Neural cell (in vitro differentiated cells): ENCODE data around the gene COMMD8.

Experiments used
- EP300 ChIP-seq: fragments of 450-650 bp; conservative IDR thresholded peaks from 2 replicates; pipeline ENCODE4 v1.6.1; 2014; ENCODE audit warnings: antibody characterized with exemption, mild to moderate bottlenecking, moderate library complexity; ENCODE audit not compliant: poor library complexity, severe bottlenecking
- EZH2 ChIP-seq: fragments of 200-600, 300-800 bp; shearing (Covaris generic), sonication (generic); IDR thresholded peaks from 2 replicates; pipeline ENCODE4 v1.6.1; 2014; ENCODE audit warnings: antibody characterized with exemption, low read length, borderline replicate concordance, mild to moderate bottlenecking; ENCODE audit not compliant: insufficient read depth, poor library complexity, severe bottlenecking
- MXI1 ChIP-seq: fragments of 450-650 bp; conservative IDR thresholded peaks from 2 replicates; pipeline ENCODE4 v1.6.1; 2014; ENCODE audit warnings: antibody characterized with exemption, mild to moderate bottlenecking; ENCODE audit not compliant: poor library complexity, severe bottlenecking
- POLR2AphosphoS5 ChIP-seq: IDR thresholded peaks from 2 replicates; pipeline ENCODE4 v1.6.1; 2012
- RAD21 ChIP-seq: fragments of 450-650 bp; conservative IDR thresholded peaks from 2 replicates; pipeline ENCODE4 v1.6.1; 2014; ENCODE audit warnings: antibody characterized with exemption, mild to moderate bottlenecking, moderate library complexity
- SMC3 ChIP-seq: fragments of 450-650 bp; conservative IDR thresholded peaks from 2 replicates; pipeline ENCODE4 v1.6.1; 2014; ENCODE audit warnings: antibody characterized with exemption, mild to moderate bottlenecking, moderate library complexity; ENCODE audit not compliant: poor library complexity
- TAF1 ChIP-seq: IDR thresholded peaks from 2 replicates; pipeline ENCODE4 v1.6.1; 2012; ENCODE audit warnings: low read depth
- TF ChIP-seq, protein P1 (sequence below): fragments of 450-650 bp; IDR thresholded peaks from 2 replicates; pipeline ENCODE4 v1.5.1; 2014; ENCODE audit warnings: antibody characterized with exemption, mild to moderate bottlenecking, moderate library complexity; ENCODE audit not compliant: poor library complexity, severe bottlenecking
- TF ChIP-seq, protein P2 (sequence below): IDR thresholded peaks from 2 replicates; pipeline ENCODE4 v1.6.1; 2012; ENCODE audit warnings: borderline replicate concordance

DNA sequence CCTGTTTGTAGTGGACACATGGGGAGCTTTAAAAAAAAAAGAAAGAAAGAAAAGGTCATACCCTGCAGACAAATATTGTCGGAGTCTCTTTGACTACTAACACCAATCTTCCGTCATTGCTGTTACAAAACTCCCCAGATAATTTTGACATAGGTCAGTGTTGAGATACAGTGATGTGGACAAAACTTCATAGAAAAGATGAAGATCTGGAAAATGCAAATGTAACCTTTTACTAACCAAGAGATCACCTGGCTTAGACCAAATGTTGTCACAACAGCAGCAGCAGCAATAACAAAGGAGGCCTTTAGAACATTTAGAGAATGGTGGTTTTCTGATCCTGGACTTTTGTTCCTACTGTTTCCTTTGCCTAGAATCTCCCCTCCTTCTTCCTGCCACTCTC lies 8.1 kb upstream of the COMMD8 start:
- TF ChIP-seq, protein P1, sequence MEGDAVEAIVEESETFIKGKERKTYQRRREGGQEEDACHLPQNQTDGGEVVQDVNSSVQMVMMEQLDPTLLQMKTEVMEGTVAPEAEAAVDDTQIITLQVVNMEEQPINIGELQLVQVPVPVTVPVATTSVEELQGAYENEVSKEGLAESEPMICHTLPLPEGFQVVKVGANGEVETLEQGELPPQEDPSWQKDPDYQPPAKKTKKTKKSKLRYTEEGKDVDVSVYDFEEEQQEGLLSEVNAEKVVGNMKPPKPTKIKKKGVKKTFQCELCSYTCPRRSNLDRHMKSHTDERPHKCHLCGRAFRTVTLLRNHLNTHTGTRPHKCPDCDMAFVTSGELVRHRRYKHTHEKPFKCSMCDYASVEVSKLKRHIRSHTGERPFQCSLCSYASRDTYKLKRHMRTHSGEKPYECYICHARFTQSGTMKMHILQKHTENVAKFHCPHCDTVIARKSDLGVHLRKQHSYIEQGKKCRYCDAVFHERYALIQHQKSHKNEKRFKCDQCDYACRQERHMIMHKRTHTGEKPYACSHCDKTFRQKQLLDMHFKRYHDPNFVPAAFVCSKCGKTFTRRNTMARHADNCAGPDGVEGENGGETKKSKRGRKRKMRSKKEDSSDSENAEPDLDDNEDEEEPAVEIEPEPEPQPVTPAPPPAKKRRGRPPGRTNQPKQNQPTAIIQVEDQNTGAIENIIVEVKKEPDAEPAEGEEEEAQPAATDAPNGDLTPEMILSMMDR, result no peak
- no peak for TF ChIP-seq RAD21
- TF ChIP-seq EZH2, result no peak
- TF ChIP-seq, protein P2, sequence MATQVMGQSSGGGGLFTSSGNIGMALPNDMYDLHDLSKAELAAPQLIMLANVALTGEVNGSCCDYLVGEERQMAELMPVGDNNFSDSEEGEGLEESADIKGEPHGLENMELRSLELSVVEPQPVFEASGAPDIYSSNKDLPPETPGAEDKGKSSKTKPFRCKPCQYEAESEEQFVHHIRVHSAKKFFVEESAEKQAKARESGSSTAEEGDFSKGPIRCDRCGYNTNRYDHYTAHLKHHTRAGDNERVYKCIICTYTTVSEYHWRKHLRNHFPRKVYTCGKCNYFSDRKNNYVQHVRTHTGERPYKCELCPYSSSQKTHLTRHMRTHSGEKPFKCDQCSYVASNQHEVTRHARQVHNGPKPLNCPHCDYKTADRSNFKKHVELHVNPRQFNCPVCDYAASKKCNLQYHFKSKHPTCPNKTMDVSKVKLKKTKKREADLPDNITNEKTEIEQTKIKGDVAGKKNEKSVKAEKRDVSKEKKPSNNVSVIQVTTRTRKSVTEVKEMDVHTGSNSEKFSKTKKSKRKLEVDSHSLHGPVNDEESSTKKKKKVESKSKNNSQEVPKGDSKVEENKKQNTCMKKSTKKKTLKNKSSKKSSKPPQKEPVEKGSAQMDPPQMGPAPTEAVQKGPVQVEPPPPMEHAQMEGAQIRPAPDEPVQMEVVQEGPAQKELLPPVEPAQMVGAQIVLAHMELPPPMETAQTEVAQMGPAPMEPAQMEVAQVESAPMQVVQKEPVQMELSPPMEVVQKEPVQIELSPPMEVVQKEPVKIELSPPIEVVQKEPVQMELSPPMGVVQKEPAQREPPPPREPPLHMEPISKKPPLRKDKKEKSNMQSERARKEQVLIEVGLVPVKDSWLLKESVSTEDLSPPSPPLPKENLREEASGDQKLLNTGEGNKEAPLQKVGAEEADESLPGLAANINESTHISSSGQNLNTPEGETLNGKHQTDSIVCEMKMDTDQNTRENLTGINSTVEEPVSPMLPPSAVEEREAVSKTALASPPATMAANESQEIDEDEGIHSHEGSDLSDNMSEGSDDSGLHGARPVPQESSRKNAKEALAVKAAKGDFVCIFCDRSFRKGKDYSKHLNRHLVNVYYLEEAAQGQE, result no peak
- TF ChIP-seq EP300, result no peak
- TF ChIP-seq POLR2AphosphoS5, result no peak
- no peak for TF ChIP-seq TAF1
- TF ChIP-seq MXI1, result no peak
- no peak for TF ChIP-seq SMC3
